Lung (tissue), 12 donors: Measurements from ENCODE around the gene OR51B2. TPM values are rescaled to one million over a fixed set of nuclear protein-coding genes. Genes with fewer than 3 reads are reported as not detected.

Experiments
- ATAC-seq: fragments of 200-7000 bp; cut with Tn5 transposase; one replicate; pipeline ENCODE4 v1.9.1; 2020; ENCODE audit warnings: moderate number of reproducible peaks; ENCODE audit not compliant: insufficient read depth, low FRiP score
- DNase-seq, 3 donors: peaks; one replicate each; pipeline ENCODE4 v3.0.0-alpha.2; 2013 to 2017
- H3K27ac ChIP-seq, 2 donors: one replicate each; pipeline ENCODE4 v1.5.1; 2013; ENCODE audit warnings: mild to moderate bottlenecking in 2 of 2, moderate library complexity in 2 of 2, control low read depth in 1 of 2, inconsistent platforms in 1 of 2, low read depth in 1 of 2, low read length in 1 of 2
- H3K27me3 ChIP-seq, 3 donors: one replicate each; pipeline ENCODE4 v1.5.1; 2013; ENCODE audit warnings: low read length in 2 of 3; ENCODE audit not compliant: control insufficient read depth in 3 of 3, insufficient read depth in 3 of 3
- H3K36me3 ChIP-seq, 4 donors: one replicate each; pipeline ENCODE4 v1.5.1; 2013; ENCODE audit warnings: low read length in 4 of 4, mild to moderate bottlenecking in 1 of 4, moderate library complexity in 1 of 4; ENCODE audit not compliant: control insufficient read depth in 4 of 4, insufficient read depth in 4 of 4
- H3K4me1 ChIP-seq, 5 donors: one replicate each; pipeline ENCODE4 v1.5.1; 2013; ENCODE audit warnings: low read length in 5 of 5, mild to moderate bottlenecking in 2 of 5, moderate library complexity in 1 of 5; ENCODE audit not compliant: control insufficient read depth in 5 of 5, insufficient read depth in 5 of 5
- H3K4me3 ChIP-seq: one replicate; pipeline ENCODE4 v1.5.1; 2013; ENCODE audit warnings: mild to moderate bottlenecking, control low read depth, moderate library complexity
- H3K9ac ChIP-seq, 2 donors: one replicate each; pipeline ENCODE4 v1.5.1; 2013; ENCODE audit warnings: low read length in 2 of 2, control low read depth in 1 of 2; ENCODE audit not compliant: insufficient read depth in 1 of 2
- H3K9me3 ChIP-seq, 4 donors: one replicate each; pipeline ENCODE4 v1.5.1; 2013; ENCODE audit warnings: low read length in 3 of 4, mild to moderate bottlenecking in 1 of 4, moderate library complexity in 1 of 4; ENCODE audit not compliant: control insufficient read depth in 4 of 4, insufficient read depth in 3 of 4
- WGBS, 2 donors: extraction: QIAGEN DNeasy Blood & Tissue Kit; methylation state at CpG; one replicate each; pipeline ENCODE4 v1.1.7; 2013; 5-methylcytosine and 5-hydroxymethylcytosine counted together
- polyA plus RNA-seq, 2 donors: library from polyadenylated mRNA; stranded (reverse); fragments of 200-250 nt; gene quantifications; one replicate each; pipeline ENCODE4 v1.2.1, GENCODE V29; 2013
- total RNA-seq, 2 donors: library from RNA; depleted of rRNA in 1 of 2; stranded (reverse); fragments of >200 nt in 1 of 2; gene quantifications; one replicate each; pipeline ENCODE4 v1.2.1, GENCODE V29; 2014 to 2021
- TF ChIP-seq, protein P1 (sequence below): IDR thresholded peaks from 2 replicates; pipeline ENCODE4 v1.5.1; 2012; ENCODE audit warnings: mild to moderate bottlenecking; ENCODE audit errors: control extremely low read depth, extremely low read depth
- donor health status: control.
- donor health status: control.
- donor health status: Bipolar disorder and iron deficiency.
- donor health status: healthy.
- donor health status: DM: yes; HTN: yes; CAD: no.

OR51B2 gene
- total and polyA plus RNA-seq, 4 donors: 1.9 TPM; not detected in 3

DNA sequence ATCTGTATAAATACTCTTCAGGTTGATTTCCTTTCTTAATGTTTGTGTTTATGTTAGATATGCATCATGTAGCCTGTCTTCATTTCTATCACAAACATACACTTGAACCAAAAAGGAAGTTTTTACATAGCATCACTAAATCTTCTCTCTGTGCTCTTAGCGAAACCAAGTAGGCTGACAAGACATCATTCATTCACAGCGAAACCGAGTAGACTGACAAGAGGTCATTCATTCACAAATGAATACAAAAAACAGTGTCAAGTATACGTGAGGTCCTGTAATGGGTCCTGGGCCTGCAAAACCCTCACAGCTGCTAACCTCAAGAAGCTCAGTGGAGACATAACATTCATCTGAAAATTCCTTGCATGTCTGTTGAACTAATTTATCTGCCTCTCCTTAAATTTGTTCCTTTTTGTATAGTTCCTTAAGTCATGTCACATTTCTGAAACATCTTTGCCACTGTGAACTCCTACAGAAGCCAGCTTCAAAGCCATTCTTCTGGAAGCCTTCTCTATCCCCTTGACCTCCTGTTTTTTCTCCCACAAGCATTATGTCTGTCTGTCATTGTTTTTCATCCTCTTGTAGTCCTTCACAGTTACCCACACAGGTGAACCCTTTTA lies 44.5 kb downstream of the OR51B2 start:
- 80 to 82% methylated on average over 4 of the region's 4 CpGs for WGBS, 2 donors
- Histone ChIP-seq H3K9me3 (no peaks in the 10 kb centered on the region), H3K4me3 (no peak overlapping the region), H3K27ac (no peak overlapping the region), H3K9ac (no peak overlapping the region), H3K4me1 (no peaks in the 10 kb centered on the region), H3K27me3 (no peaks in the 10 kb centered on the region), H3K36me3 (no peaks in the 10 kb centered on the region)
- ATAC-seq (no peak), DNase-seq (no peak)
- TF ChIP-seq, protein P1, sequence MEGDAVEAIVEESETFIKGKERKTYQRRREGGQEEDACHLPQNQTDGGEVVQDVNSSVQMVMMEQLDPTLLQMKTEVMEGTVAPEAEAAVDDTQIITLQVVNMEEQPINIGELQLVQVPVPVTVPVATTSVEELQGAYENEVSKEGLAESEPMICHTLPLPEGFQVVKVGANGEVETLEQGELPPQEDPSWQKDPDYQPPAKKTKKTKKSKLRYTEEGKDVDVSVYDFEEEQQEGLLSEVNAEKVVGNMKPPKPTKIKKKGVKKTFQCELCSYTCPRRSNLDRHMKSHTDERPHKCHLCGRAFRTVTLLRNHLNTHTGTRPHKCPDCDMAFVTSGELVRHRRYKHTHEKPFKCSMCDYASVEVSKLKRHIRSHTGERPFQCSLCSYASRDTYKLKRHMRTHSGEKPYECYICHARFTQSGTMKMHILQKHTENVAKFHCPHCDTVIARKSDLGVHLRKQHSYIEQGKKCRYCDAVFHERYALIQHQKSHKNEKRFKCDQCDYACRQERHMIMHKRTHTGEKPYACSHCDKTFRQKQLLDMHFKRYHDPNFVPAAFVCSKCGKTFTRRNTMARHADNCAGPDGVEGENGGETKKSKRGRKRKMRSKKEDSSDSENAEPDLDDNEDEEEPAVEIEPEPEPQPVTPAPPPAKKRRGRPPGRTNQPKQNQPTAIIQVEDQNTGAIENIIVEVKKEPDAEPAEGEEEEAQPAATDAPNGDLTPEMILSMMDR: no peak

DNA sequence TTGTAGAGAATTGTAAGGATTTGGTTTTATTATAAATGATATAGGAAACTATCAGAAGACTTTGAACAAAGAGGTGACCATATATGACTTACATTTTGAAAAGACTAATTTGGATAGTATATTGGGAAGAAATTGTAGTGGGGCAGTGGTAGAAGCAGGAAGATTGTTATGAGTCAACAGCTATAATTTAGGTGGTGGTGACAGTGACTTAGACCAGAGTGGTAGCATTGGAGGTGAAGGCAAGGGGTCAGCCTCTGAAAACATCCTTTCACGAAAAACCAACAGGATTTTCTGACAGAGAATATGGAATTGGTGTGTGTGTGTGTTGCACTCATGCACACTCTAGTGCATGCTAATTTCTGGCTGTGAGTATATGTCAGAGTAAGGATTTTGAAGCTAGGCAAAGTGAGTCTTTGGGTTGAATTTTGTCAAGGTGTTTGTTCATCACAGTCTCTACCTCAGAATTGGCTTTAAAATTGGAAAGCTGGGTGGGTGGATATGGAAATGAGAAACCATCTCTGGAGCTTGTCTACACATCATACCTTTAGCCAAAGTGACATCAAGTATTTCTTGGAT lies 46.2 kb downstream of the OR51B2 start:
- Histone ChIP-seq H3K9ac (no peak overlapping the region), H3K9me3 (no peaks in the 10 kb centered on the region), H3K36me3 (no peaks in the 10 kb centered on the region), H3K4me1 (no peaks in the 10 kb centered on the region), H3K4me3 (no peak overlapping the region), H3K27ac (no peak overlapping the region), H3K27me3 (no peaks in the 10 kb centered on the region)
- ATAC-seq: no peak
- TF ChIP-seq, protein P1: no peak
- no peak for DNase-seq
- whole genome bisulfite sequencing, 2 donors: 38 to 87% methylated on average over 1 of the region's 1 CpG

DNA sequence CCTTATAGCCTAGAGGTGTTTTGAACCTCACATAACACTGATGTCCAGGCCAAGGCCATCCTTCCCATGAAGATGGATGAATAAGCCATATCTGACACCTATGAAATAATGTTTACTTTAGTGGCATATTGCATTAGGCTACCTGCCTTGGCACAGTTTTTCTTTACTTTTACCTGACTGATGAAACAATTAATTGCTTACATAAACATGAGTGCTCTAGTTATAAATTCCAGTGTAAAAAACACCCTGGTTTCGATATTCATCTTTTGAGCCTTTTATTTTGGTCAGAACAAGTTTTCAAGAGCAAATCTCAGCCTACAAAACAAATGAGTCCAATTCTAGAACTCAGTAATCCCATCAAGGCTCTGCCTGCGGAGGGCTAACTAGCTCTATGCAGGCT lies 47.4 kb downstream of the OR51B2 start:
- Histone ChIP-seq H3K27ac (no peak overlapping the region), H3K27me3 (no peaks in the 10 kb centered on the region), H3K4me1 (no peaks in the 10 kb centered on the region), H3K36me3 (no peaks in the 10 kb centered on the region), H3K4me3 (no peak overlapping the region), H3K9ac (no peak overlapping the region), H3K9me3 (no peaks in the 10 kb centered on the region)
- 82 to 85% methylated on average over 2 of the region's 2 CpGs for WGBS, 2 donors
- TF ChIP-seq, protein P1: no peak
- ATAC-seq (no peak), DNase-seq (no peak)
